Upper lobe of left lung (tissue), 4 donors: ENCODE results near the gene GRPEL1.

Experiments used
- CTCF ChIP-seq, 6 experiments: fragments of 450-650 bp in 4 of 6; fragments of 200-600 bp in 2 of 6; sonication (generic) in 2 of 6; IDR thresholded peaks; one replicate each; pipeline ENCODE4 v1.5.1; 2016 to 2019; ENCODE audit warnings: antibody characterized with exemption in 6 of 6
- POLR2A ChIP-seq, 4 donors: fragments of 450-650 bp; IDR thresholded peaks; one replicate each; pipeline ENCODE4 v1.5.1; 2016 to 2017; ENCODE audit warnings: antibody characterized with exemption in 4 of 4, mild to moderate bottlenecking in 2 of 4
- POLR2AphosphoS5 ChIP-seq, 2 donors: sonication (generic); formaldehyde crosslinking; IDR thresholded peaks; one replicate each; pipeline ENCODE4 v1.5.1; 2017; ENCODE audit warnings: antibody characterized with exemption in 2 of 2

GRCh38 chr4:7027913-7028312, 40.0 kb downstream of the GRPEL1 start:
- no peak for TF ChIP-seq CTCF (IDR thresholded peaks at IDR 0.05)
- TF ChIP-seq POLR2A (IDR thresholded peaks at IDR 0.05) = no peak
- no peak for TF ChIP-seq POLR2AphosphoS5 (IDR thresholded peaks at IDR 0.05)
